GM21360 (cell line): ENCODE measurements around the gene PGAP6.
"Not testable (repeated sequence)": the region's sequence is repeated elsewhere in the genome, so short reads cannot be mapped to it uniquely, and the experiment has no call there.

ENCODE experiments used
- ATAC-seq: cut with Tn5 transposase; IDR thresholded peaks from one replicate; pipeline ENCODE4 v1.9.1; 2021; ENCODE audit warnings: mild to moderate bottlenecking, moderate library complexity; ENCODE audit not compliant: unreplicated experiment

The PGAP6 gene

DNA sequence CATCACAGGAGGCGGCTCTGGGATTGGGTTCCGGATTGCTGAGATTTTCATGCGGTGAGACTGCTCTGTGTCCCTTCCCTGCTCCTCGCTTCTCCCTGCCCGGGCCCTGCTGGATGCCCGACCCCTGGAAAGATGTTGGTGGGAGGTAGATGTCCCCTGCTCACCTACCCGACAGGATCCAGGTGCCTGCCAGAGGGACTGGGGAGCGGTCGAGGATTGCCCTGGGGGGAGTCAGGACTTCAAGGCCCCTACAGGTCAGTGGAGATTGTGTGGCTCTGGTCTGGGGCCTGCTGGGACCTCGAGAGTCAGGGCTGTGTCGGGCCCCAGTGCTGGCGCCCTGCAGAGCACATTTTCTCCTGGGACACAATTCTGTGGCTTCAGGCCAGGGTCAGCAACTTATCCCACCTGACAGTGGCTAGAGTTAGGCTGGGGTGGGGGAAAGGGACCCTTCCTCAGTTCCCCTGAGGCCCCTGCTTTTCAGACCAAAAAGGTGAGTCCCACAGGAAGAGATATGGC is 23.3 kb upstream of the PGAP6 start:
- ATAC-seq = no peak

DNA sequence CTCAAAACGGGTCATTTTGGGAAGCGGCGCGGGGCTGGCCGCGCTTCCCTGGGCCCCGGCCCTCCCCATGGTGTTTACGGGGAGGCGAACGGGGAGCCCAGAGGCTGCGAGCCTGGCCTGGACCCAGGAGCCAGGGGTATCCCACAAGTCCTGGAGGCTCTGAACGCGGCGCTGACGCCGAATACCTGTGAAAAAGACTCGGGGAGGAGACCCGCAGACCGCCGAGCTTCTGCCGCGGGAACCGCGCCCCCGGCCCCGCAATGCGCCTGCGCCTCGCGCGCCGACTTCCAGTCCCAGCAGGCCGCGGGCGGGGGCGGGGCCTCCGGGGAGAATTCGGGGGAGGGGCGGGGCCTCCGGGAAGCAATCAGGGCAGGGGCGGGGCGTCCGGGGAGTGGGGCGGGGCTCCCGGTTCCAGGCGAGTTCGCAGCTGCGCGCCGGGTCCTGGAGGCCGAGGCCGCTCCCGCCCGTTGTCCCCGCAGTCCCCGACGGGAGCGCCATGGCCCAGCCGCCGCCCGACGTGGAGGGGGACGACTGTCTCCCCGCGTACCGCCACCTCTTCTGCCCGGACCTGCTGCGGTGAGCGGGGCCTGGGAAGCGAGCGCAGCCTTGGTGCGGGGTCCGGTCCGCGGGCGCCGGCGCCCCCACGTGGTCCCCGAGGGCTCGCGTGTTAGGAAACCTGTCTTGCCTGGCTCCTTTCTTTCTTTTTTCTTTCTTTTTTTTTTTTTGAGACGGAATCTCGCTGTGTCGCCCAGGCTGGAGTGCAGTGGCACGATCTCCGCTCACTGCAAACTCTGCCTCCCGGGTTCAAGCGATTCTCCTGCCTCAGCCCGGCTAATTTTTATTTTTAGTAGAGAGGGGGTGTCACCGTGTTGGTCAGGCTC is 19.9 kb upstream of the PGAP6 start, which contains the start of gene DECR2:
TSS of gene DECR2 (plus strand) at position 418 of the 881 bp plus-strand sequence. CDS start at position 497, 79 bp downstream.
- ATAC-seq = peak; percentile 49

DNA sequence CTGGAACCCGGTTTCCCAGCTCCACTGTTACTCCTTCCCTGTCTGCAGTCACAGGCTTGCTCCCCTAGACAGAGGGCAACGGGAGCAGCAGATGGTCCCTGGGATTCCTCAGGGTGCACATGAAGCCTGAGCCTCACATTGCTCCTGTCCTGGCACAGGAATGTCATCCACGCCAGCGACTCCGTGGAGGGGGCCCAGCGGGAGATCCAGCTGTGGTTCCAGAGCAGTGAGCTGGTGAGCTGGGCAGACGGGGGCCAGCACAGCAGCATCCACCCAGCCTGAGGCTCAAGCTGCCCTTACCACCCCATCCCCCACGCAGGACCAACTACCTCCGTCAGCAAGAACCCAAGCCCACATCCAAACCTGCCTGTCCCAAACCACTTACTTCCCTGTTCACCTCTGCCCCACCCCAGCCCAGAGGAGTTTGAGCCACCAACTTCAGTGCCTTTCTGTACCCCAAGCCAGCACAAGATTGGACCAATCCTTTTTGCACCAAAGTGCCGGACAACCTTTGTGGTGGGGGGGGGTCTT is 18.3 kb upstream of the PGAP6 start:
- ATAC-seq = no peak

DNA sequence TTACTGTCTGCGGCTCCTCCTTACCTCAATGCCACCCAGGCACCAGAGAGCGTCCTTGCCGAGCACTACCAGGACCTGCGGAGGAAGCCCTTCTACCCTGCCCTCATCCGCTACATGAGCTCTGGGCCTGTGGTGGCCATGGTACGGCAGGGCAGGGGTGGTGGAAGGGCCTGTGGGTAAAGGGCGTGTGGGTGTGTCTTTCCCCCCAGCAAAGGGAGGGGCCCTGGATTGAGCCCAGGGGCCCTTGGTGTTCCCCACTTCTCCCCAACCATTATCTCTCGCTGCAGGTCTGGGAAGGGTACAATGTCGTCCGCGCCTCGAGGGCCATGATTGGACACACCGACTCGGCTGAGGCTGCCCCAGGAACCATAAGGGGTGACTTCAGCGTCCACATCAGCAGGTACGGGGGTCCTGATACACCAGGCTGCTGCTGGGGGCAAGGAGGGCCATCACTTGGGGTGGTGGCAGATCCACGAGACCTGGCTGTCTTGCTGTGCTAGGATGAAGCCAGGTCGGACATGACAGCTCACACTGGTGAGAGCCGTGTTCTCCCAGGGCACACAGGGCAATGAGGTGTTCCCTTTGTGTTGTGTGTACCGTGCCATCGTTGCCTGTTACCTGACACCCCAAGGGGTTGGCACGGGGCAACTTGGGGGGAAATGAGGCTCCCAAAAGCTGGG is 17.7 kb upstream of the PGAP6 start:
- ATAC-seq = no peak

DNA sequence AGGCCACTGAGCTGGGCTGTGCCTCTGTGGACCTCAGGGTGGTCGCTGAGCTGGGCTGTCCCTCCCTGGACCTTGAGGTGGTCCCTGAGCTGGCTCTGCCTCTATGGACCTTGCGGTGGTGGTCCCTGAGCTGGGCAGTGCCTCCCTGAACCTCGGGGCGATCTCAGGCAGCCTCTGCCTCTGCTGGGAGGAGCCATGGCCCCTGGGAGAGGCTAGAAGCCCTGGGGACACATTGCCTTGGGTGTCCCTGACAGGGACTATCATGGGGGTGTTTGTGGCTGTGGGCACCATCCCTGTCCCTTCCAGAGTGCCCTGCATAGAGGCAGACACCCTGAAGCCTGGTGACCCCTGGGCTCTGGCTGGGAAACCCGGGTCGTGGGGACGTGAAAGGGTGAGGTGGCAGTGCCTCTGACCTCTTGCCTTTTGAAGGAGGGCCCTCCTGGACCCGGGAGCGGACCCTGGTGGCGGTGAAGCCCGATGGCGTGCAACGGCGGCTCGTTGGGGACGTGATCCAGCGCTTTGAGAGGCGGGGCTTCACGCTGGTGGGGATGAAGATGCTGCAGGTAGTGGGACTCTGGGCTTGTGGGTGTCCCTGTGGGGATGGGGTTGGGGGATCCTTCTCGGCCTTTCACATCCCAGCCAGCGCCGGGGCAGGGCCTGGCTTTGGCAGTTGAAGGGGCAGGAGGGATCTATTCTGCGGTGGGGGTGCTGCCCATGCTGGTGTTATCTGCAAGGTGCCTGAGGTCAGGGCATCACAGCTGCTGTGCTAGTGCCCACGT is 17.0 kb upstream of the PGAP6 start:
- no peak for ATAC-seq

DNA sequence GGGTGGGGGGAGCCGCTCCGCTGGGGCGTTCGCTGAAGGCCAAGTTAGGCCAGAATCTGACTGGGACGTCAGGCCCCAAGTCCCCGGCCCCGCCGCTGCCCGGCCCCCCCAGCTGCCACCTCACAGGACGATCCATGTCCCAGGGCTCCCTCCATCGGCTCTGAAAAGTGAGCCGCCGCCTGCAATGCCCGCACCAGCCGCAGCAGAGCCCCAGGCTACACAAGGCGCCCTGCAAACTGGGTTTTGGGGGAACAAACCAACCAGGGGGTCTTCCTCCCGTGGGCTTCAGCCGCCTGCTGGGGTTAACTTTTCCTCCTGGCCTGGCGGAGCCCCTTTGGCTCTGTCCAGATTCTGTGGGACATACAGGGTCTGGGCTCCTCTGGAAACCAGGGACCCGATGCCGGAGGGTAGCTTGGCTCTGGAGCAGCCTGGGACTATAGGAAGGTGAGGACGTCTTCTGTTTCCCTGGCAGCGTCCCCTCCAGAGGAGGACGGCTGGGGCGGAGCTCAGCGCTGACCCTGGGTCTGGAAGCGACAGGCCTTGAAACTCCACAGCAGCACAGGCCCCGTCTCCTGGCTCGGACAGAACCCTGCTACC is 16.1 kb upstream of the PGAP6 start:
- no peak for ATAC-seq

DNA sequence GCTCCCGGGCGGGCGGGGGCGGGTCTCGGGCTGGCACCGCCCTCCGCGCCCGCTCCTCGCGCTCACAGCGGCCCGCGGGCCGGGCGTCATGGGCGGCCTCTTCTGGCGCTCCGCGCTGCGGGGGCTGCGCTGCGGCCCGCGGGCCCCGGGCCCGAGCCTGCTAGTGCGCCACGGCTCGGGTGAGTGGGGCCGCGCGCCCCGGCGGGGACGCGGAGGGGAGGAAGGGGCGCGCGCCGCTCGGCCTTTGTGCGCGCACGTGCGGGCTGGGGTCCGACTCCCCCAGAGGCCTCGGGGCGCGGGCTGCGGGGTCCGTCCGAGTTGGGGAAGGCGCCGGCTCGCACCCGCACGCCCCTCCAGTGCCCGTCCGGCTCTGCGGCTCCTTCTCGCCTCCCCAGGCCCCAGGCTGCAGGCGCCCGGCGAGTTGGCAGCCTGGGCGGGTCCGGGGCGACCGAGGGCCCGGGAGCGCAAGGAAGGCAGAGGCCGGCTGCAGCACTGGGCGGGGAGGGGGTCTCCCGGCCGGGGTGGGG is 15.4 kb upstream of the PGAP6 start, which contains the start of gene NME4:
TSS of gene NME4 (plus strand) at position 65 of the 527 bp plus-strand sequence. CDS start at position 89, 24 bp downstream.
- no peak for ATAC-seq

DNA sequence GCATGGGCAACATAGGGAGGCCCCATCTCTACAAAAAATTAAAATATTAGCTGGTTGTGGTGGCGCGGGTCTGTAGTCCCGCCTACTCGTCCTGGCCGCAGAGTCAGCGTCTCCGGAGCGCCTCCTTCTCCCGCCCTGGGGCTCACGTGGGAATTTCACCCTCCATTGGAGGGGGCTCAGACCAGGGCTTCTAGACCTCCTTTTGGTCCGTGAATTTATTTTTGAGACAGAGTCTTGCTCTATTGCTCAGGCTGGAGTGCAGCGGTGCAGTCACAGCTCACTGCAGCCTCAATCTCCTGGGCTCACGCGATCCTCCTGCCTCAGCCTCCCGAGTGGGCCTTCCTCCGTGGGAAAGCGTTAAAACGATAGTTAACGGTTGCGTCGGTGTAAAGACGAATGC is 14.8 kb upstream of the PGAP6 start:
- ATAC-seq = no peak

DNA sequence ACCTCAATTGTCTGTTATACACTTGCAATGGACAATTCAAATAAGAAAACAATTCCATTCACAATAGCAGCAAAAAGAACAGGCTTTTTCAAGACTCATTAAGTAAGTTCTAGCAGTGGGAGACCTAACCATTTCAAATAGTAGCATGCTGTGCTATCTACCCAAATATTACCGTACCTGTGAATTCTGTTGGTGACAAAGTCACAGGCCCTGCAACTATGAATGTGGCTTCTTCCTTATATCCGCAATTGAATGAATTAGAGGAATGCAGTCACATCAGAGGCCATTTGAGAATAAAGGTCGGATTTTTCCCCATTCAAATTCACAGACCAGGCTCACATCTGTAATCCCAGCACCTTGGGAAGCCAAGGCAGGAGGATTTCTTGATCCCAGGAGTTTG is 14.4 kb upstream of the PGAP6 start:
- ATAC-seq = no peak

DNA sequence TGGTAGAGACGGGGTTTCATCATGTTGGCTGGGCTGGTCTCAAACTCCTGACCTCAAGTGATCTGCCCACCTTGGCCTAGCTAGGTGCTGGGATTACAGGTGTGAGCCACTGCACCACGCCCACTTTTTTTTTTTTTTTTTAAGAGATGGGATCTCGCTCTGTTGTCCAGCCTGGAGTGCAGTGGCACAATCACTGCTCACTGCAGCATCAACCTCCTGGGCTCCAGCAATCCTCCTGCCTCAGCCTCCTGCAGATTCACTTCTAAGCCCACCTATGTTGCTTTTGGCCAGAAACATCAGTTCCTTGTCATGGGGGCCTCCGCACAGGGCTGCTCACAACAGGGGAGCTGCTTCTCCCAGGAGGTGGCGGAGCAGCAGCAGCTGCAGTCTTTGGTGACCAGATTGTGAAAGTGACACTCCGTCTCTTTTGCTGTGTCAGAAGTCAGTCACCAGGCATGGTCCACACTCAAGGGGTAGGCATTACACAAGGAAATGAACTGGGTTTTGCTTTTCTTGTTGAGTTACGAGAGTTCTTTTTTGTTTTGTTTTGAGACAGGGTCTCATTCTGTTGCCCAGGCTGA is 10.8 kb upstream of the PGAP6 start:
- ATAC-seq = no peak

DNA sequence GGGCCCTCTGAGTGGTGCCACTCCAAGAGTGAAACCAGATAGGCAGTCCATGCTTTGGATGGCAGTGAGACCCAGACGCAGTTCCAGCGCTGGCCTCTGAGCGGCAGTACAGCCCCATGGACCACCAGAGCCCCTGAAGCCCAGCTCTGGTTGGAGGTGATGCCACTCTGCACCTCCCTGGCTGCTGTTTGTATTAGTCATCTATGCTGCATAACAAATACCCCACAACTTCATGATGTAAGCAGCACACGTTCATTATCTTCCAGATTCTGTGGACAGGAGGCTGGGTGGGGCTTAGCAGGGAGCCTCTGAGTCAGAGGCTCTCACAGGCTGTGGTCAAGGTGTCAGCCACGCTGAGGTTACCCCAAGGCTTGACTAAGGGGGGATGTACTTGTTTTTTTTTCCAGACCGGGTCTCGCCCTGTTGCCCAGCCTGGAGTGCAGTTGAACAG is 10.1 kb upstream of the PGAP6 start:
- no peak for ATAC-seq

DNA sequence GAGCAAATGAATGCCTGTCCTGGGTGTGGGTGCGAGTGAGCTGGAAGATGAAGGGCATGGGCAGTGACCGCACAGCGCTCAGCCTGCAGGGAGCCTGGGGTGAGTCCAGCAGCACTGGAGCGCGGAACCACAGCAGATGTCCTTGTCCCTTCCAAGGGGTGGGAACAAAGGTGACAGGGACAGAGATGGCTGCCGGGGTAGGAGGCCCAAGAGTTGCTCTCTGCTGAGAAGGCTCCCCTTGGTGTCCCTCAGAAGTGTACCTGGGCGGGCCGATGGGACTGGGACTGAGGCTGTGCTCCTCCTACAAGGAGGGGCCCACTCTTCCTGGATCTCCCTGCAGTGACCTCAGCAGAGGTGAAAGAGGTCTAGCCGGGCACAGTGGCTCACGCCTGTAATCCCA is 7.6 kb upstream of the PGAP6 start:
- ATAC-seq = no peak

DNA sequence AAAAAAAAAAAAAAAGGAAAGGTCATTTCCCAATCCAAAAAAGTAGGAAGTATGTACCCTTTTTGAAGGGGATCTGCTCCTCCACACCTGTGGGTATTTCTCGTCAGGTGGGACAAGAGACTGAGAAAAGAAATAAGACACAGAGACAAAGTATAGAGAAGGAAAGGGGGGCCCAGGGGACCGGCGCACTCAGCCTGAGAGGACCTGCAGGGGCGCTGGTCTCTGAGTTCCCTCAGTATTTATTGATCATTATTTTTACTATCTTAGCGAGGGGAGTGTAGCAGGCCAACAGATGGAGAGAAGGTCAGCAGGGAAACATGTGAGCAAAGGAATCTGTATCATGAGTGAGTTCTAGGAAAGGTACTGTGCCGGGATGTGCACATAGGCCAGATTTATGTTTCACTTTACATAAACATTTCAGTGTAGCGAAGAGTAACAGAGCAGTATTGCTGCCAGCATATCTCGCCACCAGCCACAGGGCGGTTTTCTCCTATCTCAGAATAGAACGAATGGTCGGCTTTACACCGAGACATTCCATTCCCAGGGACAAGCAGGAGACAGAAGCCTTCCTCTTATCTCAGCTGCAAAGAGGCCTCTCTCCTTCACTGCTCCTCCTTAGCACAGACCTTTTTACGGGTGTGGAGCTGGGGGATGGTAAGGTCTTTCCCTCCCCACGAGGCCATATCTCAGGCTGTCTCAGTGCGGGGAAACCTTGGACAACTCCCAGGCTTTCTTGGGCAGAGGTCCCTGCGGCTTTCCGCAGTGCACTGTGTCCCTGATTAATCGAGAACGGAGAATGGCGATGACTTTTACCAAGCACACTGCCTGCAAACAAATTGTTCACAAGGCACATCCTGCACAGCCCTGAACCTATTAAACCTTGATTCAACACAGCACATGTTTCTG is 6.2 kb upstream of the PGAP6 start:
- ATAC-seq = not testable (repeated sequence)

DNA sequence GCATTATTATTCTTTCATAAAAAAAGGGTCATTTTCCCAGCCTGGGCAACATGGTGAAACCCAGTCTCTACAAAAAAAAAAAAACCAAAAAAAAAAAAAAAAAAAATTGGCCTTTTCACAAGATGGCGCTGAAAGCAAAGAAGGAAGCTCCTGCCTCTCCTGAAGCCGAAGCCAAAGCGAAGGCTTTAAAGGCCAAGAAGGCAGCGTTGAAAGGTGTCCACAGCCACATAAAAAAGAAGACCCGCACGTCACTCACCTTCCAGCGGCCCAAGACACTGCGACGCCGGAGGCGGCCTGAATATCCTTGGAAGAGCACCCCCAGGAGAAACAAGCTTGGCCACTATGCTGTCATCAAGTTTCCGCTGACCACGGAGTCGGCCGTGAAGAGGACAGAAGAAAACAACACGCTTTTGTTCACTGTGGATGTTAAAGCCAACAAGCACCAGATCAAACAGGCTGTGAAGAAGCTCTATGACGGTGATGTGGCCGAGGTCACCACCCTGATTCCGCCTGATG is 4.9 kb upstream of the PGAP6 start:
- ATAC-seq = no peak

DNA sequence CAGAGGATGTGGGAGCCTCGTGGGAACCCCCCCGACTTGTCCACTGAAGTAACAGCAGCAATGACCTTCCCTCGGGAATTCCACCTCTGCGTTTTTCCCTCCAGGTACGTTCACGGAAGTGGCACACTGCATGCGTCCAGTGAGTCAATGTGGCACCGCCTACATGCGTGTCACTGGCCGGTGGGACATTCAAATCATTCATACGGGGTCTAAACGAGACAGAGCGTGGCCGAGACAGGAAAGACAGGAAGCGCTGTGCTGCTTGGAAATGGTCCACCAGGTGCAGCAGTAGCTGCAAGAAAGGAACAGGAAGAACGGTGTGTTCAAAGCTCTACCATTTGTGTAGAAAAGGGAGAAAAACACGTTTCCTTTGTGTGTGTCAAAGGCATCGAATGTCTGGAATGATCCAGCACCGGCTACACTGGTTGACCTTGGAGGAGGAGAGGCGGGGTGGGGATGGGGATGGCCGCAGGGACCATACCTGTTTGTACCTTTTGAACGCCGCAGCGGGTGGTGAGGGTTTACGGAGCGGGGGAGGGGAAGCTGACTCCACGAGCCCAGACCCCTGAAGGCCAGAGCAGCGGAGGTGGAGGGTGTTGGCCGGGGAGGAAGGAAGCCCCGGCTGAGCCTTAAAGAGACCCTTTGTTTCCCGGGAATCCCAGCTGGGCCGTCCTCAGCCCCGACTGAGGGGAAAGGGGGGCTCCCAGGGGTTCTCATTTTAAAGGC is 1.7 kb upstream of the PGAP6 start:
- no peak for ATAC-seq

DNA sequence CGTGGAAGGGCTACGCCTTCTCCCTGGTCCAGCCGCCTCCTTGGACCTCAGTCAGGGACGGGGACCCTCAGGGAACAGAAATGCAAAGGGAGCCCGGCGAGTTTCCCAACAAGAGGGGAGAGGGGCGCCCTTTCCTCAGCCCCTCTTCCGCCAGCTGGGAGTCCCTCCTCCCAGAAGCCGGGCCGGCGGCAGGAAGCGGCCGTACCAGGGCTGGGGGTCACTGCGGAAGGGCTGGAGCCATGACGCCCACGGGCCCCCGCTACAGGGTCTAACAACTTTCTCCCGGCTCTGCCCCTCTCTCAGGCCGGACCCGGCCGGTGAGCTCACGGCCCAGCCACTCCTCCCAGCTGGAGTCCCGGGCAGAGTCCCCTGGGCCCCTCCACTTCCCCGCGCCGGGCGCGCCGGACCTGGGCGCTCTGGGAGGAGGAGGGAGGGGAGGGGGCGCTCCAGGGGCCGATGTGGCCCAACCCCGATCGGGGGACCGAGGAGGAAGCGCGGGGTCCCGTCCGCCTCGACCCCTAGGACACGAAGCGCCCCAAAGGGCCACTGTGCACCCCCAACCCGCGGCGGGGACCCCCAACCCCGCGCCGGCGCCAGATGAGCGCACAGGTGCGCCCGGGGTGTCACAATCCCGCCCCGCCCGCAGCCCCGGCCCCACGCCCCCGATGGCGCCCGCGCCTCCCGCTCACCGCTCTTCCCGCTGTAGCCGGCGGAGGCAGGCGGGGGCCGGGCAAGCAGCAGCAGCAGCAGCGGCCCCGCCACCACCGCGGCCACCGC is 578 bp downstream of the PGAP6 start:
- ATAC-seq = peak; percentile 7

DNA sequence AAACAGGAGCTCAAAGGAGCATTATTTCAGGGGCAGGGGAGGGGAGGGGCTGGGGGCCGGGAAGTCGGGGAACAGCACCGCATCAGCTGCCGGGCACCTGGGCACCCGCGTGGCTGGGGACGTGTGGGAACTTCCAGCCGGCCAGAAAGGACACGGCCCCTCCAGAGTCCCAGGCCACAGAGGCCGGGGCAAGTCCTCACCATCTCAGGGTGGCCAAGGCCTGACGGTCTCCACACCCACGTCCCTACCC is 1.1 kb downstream of the PGAP6 start:
- no peak for ATAC-seq
